Heart right ventricle (tissue), 16 donors: ENCODE results near the gene JMJD4. TPM values are rescaled to one million over a fixed set of nuclear protein-coding genes. Genes with fewer than 3 reads are reported as not detected.
A peak's percentile ranks its signal among the peaks of the same experiment; 100 is the strongest.

ENCODE experiments used
- ATAC-seq, 8 donors: fragments of 200-7000 bp; cut with Tn5 transposase; one replicate each; pipeline ENCODE4 v1.9.1; 2020; ENCODE audit warnings: mild to moderate bottlenecking in 8 of 8, moderate library complexity in 8 of 8, moderate number of reproducible peaks in 1 of 8
- DNase-seq, 2 donors: peaks; one replicate each; pipeline ENCODE4 v3.0.0-alpha.2; 2020
- H3K27ac ChIP-seq, 10 donors: fragments of 200-600 bp; sonication (generic) in 2 of 10; one replicate each; pipeline versions ENCODE4 v1.5.0 to v1.8.0; 2020 to 2022; ENCODE audit warnings: mild to moderate bottlenecking in 3 of 10
- H3K27me3 ChIP-seq, 7 donors: fragments of 200-600 bp; one replicate each; pipeline ENCODE4 v1.8.0; 2021 to 2022; ENCODE audit warnings: mild to moderate bottlenecking in 2 of 7
- H3K36me3 ChIP-seq, 9 donors: fragments of 200-600 bp; sonication (generic) in 1 of 9; one replicate each; pipeline versions ENCODE4 v1.5.0 to v1.8.0; 2020 to 2022; ENCODE audit warnings: mild to moderate bottlenecking in 2 of 9
- H3K4me1 ChIP-seq, 9 donors: fragments of 200-600 bp; sonication (generic) in 1 of 9; one replicate each; pipeline versions ENCODE4 v1.5.0 to v1.8.0; 2020 to 2022; ENCODE audit warnings: mild to moderate bottlenecking in 4 of 9
- H3K4me3 ChIP-seq, 10 donors: fragments of 200-600 bp; sonication (generic) in 2 of 10; one replicate each; pipeline versions ENCODE4 v1.5.0 to v1.8.0; 2020 to 2022; ENCODE audit warnings: mild to moderate bottlenecking in 7 of 10, moderate library complexity in 2 of 10
- H3K9me3 ChIP-seq, 11 donors: fragments of 200-600 bp in 10 of 11; sonication (generic) in 2 of 11; one replicate each; pipeline versions ENCODE4 v1.5.0 to v1.8.0; 2013 to 2022; ENCODE audit warnings: mild to moderate bottlenecking in 2 of 11, control low read depth in 1 of 11, moderate library complexity in 1 of 11
- WGBS, 2 donors: extraction: QIAGEN DNeasy Blood & Tissue Kit; methylation state at CpG; one replicate each; pipeline ENCODE4 v1.1.7; 2013; ENCODE audit warnings: inconsistent platforms in 1 of 2; 5-methylcytosine and 5-hydroxymethylcytosine counted together
- intact Hi-C, 10 donors: fragments of 100-400 bp; cut with DNase I; formaldehyde crosslinking; loops; one replicate each; pipeline versions ENCODE4 v1.11.1 to v1.14.2; 2022
- polyA plus RNA-seq, 2 donors: library from polyadenylated mRNA; stranded (reverse); fragments of 200-250 nt; gene quantifications; one replicate each; pipeline ENCODE4 v1.2.3, GENCODE V29; 2013
- total RNA-seq, 10 donors: library from RNA; stranded (reverse); fragmentation: NEBNext Ultra II Directional in 3 of 10; extraction: Animal tissue kit (Norgen Biotek cat#: 25700) in 3 of 10; gene quantifications; one replicate each; pipeline versions ENCODE4 v1.2.1 to v1.2.4, GENCODE V29; 2021 to 2023
- TF ChIP-seq, protein P1 (sequence below), 9 donors: fragments of 200-600 bp; sonication (generic) in 2 of 9; IDR thresholded peaks; one replicate each; pipeline versions ENCODE4 v1.5.0 to v1.8.0; 2021 to 2022; ENCODE audit warnings: antibody characterized with exemption in 9 of 9, mild to moderate bottlenecking in 5 of 9, moderate library complexity in 1 of 9
- donor health status: Arrhythmogenic right ventricular cardiomyopathy.
- donor health status: ischemic (EF 13 %, LVEDD 7.1; RV severe dilation, severe dysfunction).
- donor health status: healthy with polysubstance abuse.
- donor health status: DM: no; HTN: yes; CAD: no.
- donor health status: DM: no; HTN: no; CAD: no.
- donor health status: ischemic (EF 25% LVEDD 6.9; RV normal size, moderate dysfunction).
- donor health status: ischemic (EF 25% LVEDD 5.7; RV mildly dilated, moderate dysfunction).
- donor health status: healthy.
- donor health status: DM: yes; HTN: yes; CAD: no.
- donor health status: Ischemic cardiomyopathy.
- donor health status: ischemic (EF 35%, LVEDD 5.7; RV mildly dilated, moderate dysfunction).
- donor health status: nonischemic (EF 11% LVEDD 7.7; RV severe dilation, severe dysfunction).
- donor health status: DM: yes; HTN: yes; CAD: no.
- donor health status: PGD.
- donor health status: ischemic (EF 29% LVEDD 5.4; RV normal size, mild dysfunction).
- donor health status: nonischemic (EF 23%, LVEDD 6.1; RV moderate dilation, normal function).

The JMJD4 gene
- total and polyA plus RNA-seq, 12 donors, result 7.6 to 13.4 (median 10.6) TPM

DNA sequence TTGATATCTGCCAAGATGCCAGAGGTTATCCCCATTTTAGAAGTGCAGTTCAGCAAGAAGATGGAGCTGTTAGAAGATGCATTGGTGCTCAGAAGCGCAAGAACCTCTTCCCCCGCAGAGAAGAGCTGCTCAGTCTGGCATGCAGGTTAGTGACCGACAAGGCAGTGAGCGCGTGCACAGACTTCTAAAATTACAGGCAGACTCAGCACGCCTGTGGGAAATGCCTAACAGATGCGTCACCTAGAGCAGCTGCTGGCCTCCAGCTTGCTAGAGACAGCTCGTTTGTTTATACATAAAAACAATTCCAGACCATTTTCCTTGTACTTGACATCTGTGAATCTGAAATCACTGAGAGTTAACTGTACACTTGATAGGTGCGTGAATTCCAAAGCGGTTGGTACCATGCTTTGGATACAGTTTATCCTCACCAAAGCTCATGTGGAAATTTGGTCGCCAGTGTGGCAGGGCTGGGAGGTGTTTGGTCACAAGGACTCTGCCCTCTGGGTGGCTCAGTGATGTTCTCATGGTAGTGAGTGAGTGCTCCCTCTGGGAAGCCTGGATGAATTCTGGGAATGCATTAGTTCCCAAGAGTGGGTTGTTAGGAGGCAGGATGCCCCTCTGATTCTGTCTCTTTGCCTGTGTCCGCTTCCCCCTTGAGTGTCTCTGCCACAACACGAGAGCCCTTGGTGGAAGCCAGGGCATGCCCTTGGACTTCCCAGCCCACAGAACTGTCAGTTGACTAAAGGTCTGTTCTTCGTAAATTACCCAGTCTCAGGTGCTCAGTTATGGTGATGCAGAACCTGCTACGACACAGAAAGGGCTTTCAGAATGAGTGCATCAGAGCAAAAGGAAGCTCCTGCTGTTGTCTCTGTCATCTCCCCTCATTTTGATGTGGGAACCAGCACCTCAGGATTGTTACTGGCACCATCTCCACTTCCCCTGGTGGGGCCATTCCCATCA, 24.5 kb upstream of the JMJD4 start:
- H3K4me3 ChIP-seq, result peak overlapping the region in 2 of 10 donors; percentile 2 to 14
- H3K36me3 ChIP-seq, result peaks cover 0 to 46% (median 0%) of the 10 kb centered on the region in 9 donors
- no peaks in the 10 kb centered on the region for H3K9me3 ChIP-seq
- TF ChIP-seq, protein P1, sequence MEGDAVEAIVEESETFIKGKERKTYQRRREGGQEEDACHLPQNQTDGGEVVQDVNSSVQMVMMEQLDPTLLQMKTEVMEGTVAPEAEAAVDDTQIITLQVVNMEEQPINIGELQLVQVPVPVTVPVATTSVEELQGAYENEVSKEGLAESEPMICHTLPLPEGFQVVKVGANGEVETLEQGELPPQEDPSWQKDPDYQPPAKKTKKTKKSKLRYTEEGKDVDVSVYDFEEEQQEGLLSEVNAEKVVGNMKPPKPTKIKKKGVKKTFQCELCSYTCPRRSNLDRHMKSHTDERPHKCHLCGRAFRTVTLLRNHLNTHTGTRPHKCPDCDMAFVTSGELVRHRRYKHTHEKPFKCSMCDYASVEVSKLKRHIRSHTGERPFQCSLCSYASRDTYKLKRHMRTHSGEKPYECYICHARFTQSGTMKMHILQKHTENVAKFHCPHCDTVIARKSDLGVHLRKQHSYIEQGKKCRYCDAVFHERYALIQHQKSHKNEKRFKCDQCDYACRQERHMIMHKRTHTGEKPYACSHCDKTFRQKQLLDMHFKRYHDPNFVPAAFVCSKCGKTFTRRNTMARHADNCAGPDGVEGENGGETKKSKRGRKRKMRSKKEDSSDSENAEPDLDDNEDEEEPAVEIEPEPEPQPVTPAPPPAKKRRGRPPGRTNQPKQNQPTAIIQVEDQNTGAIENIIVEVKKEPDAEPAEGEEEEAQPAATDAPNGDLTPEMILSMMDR (IDR thresholded peaks at IDR 0.05), result no peak
- intact Hi-C loops, result loop anchor here in 6 of 10 donors (2.0 to 10.0 kb wide), 4 partner anchors 29 to 277 kb away; partner anchors contain the start of gene WNT9A (in 2 of the 6)
- H3K4me1 ChIP-seq, result peaks cover 17 to 91% (median 64%) of the 10 kb centered on the region in 9 donors
- ATAC-seq (peak; percentile 58 to 84 (median 74)), DNase-seq (peak in 1 of 2 donors; percentile 71)
- WGBS, 2 donors, result 60 to 80% methylated on average over 15 of the region's 15 CpGs
- no peaks in the 10 kb centered on the region for H3K27me3 ChIP-seq
- peak overlapping the region in 9 of 10 donors; percentile 36 to 91 (median 78) for H3K27ac ChIP-seq

DNA sequence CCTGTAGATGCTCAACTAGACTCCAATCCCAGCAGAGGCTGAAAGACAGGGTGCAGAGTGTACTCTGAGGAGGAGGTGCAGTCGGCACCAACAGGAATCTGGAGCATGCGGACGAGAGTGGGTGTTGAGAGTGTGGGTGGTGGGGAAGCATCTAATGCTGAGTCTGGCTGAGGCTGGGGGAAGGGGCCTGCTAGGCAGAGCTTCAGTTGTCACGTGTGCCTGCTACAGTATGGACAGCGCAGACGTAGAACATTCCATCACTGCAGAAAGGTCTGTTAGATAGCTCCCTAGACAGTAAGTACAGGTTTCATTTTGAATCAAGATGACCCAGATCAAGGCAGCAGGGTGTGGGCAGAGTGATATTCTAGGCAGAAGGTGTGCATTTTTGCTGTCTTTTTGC, 23.3 kb upstream of the JMJD4 start:
- Histone ChIP-seq H3K36me3 (peaks cover 0 to 35% (median 0%) of the 10 kb centered on the region in 9 donors), H3K27me3 (no peaks in the 10 kb centered on the region), H3K27ac (peak overlapping the region in 5 of 10 donors; percentile 78 to 91 (median 84)), H3K9me3 (no peaks in the 10 kb centered on the region), H3K4me1 (peaks cover 27 to 94% (median 69%) of the 10 kb centered on the region in 9 donors), H3K4me3 (no peak overlapping the region)
- no peak for DNase-seq
- intact Hi-C loops, result loop anchor here in 1 of 10 donors (2.0 kb wide), 1 partner anchor 28 kb away; no protein-coding TSS in a partner anchor
- WGBS, 2 donors, result 63 to 67% methylated on average over 6 of the region's 6 CpGs
- TF ChIP-seq, protein P1 (IDR thresholded peaks at IDR 0.05), result no peak
- ATAC-seq, result peak in 3 of 8 donors; percentile 14 to 23 (median 18)

DNA sequence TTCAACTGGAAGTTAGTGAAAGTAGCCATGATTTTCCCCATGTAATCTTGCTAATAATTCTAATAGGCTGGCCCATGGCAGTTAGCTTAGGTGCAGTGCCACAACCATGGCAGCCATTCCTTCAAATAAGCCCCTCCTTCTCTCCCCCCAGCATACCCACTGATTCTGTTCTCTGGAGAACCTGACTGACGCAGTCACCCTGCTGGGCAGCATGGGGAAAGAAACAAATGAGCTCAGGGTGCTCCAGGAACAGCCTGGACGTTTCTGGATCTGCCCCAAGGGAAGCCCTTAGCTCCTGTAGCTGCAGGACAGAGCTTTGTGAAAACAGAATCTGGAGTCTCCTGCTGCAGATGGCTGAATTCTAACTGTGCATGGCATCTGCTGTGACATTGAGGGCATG, 22.7 kb upstream of the JMJD4 start:
- H3K4me1 ChIP-seq, result peaks cover 22 to 94% (median 69%) of the 10 kb centered on the region in 9 donors
- ATAC-seq, result peak in 5 of 8 donors; percentile 10 to 37 (median 23)

More for the DNA sequence above, 22.7 kb upstream of the JMJD4 start:
- DNase-seq, result no peak
- WGBS, 2 donors, result 46 to 54% methylated on average over 2 of the region's 2 CpGs
- TF ChIP-seq, protein P1 (IDR thresholded peaks at IDR 0.05), result no peak
- no peaks in the 10 kb centered on the region for H3K9me3 ChIP-seq
- peaks cover 0 to 37% (median 0%) of the 10 kb centered on the region in 9 donors for H3K36me3 ChIP-seq
- H3K27me3 ChIP-seq, result no peaks in the 10 kb centered on the region
- intact Hi-C loops, result loop anchor here in 1 of 10 donors (2.0 kb wide), 1 partner anchor 27 kb away; no protein-coding TSS in a partner anchor
- peak overlapping the region in 5 of 10 donors; percentile 78 to 91 (median 84) for H3K27ac ChIP-seq
- no peak overlapping the region for H3K4me3 ChIP-seq
